ENCODE measurements around the gene SACM1L.

DNA sequence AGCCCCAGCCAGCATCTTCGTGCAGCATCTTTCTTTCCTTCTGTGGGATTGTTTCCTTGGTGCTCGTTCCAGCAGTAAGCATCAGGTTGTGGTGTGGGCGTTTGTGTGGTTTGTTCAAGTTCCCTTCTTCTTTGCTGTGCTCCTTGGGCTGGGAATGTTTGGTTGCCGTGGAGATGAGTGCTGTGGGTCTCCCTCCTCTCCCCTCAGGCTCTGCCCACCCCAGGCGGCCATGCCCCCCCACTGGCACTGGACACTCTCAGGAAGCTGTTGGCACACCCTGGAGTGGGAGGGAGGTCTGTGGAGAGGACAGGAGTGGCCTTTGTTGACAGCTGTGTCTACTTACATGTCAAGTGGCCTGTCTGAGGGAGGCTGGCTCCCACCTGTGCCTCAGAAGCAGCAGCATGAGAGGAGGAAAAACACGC is 46.5 kb upstream of the SACM1L start:
- TF ChIP-seq, protein P1, sequence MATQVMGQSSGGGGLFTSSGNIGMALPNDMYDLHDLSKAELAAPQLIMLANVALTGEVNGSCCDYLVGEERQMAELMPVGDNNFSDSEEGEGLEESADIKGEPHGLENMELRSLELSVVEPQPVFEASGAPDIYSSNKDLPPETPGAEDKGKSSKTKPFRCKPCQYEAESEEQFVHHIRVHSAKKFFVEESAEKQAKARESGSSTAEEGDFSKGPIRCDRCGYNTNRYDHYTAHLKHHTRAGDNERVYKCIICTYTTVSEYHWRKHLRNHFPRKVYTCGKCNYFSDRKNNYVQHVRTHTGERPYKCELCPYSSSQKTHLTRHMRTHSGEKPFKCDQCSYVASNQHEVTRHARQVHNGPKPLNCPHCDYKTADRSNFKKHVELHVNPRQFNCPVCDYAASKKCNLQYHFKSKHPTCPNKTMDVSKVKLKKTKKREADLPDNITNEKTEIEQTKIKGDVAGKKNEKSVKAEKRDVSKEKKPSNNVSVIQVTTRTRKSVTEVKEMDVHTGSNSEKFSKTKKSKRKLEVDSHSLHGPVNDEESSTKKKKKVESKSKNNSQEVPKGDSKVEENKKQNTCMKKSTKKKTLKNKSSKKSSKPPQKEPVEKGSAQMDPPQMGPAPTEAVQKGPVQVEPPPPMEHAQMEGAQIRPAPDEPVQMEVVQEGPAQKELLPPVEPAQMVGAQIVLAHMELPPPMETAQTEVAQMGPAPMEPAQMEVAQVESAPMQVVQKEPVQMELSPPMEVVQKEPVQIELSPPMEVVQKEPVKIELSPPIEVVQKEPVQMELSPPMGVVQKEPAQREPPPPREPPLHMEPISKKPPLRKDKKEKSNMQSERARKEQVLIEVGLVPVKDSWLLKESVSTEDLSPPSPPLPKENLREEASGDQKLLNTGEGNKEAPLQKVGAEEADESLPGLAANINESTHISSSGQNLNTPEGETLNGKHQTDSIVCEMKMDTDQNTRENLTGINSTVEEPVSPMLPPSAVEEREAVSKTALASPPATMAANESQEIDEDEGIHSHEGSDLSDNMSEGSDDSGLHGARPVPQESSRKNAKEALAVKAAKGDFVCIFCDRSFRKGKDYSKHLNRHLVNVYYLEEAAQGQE (IDR thresholded peaks at IDR 0.05; ENCODE audit: insufficient read depth in 1 of 2, low read depth in 2 of 2, low read length in 1 of 2): no peak
- TF ChIP-seq, protein P2, sequence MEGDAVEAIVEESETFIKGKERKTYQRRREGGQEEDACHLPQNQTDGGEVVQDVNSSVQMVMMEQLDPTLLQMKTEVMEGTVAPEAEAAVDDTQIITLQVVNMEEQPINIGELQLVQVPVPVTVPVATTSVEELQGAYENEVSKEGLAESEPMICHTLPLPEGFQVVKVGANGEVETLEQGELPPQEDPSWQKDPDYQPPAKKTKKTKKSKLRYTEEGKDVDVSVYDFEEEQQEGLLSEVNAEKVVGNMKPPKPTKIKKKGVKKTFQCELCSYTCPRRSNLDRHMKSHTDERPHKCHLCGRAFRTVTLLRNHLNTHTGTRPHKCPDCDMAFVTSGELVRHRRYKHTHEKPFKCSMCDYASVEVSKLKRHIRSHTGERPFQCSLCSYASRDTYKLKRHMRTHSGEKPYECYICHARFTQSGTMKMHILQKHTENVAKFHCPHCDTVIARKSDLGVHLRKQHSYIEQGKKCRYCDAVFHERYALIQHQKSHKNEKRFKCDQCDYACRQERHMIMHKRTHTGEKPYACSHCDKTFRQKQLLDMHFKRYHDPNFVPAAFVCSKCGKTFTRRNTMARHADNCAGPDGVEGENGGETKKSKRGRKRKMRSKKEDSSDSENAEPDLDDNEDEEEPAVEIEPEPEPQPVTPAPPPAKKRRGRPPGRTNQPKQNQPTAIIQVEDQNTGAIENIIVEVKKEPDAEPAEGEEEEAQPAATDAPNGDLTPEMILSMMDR (IDR thresholded peaks at IDR 0.05): no peak

Measured in Panc1 (cell line).